ENCODE results near the gene LMTK3.

DNA sequence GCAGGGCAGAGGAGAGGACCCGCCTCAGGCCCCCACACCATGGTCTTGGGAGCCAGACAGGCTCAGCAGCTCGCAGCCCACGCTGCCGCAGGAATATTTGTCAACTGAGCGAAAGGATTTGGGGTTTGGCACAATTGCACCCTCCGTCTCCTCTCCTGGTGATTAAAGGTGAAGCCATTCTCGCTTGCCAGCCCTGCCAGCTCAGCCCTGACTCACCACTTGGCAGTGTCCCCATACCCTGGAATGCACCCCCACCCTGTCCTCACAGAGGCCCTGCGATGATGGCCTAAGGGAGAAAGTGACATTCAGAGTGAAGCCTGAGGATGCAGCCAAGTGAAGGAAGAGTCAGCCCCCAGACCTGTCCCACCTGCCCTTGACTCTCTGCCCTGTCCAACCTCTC is 23.7 kb downstream of the LMTK3 start:
- TF ChIP-seq CTCF (IDR thresholded peaks at IDR 0.05) (no peak), POLR2A (IDR thresholded peaks at IDR 0.05) (no peak)

All from body of pancreas (tissue), 4 donors.